K562 (cell line): ENCODE data around the gene TMEM86B. TPM values are rescaled to one million over a fixed set of nuclear protein-coding genes. Genes with fewer than 3 reads are reported as not detected.

Experiments used
- ARID1B ChIP-seq: fragments of 450-650 bp; IDR thresholded peaks from 2 replicates; pipeline ENCODE4 v1.6.1; 2016; ENCODE audit warnings: antibody characterized with exemption, mild to moderate bottlenecking, inconsistent platforms
- IRF1 ChIP-seq: sonication (generic); formaldehyde crosslinking; IDR thresholded peaks from 2 replicates; pipeline ENCODE4 v1.8.0; 2022; ENCODE audit warnings: missing genetic modification reagents, mild to moderate bottlenecking, borderline replicate concordance
- JUN ChIP-seq, 2 experiments: sonication (generic) in 1 of 2; formaldehyde crosslinking in 1 of 2; IDR thresholded peaks; 2 replicates each; pipeline versions ENCODE4 v1.6.1 to v1.8.0; 2012 to 2022; ENCODE audit warnings: borderline replicate concordance in 2 of 2, mild to moderate bottlenecking in 2 of 2, improper control_type of control experiment in 1 of 2, low read depth in 1 of 2, low read length in 1 of 2, missing genetic modification reagents in 1 of 2
- MTA2 ChIP-seq: fragments of 450-650 bp; IDR thresholded peaks from 2 replicates; pipeline ENCODE4 v1.6.1; 2016; ENCODE audit warnings: low read depth
- SAFB ChIP-seq: fragments of 200-400 bp; formaldehyde crosslinking; IDR thresholded peaks from 2 replicates; pipeline ENCODE4 v1.6.1; 2017; ENCODE audit warnings: low read depth, low read length, borderline replicate concordance
- SNIP1 ChIP-seq: fragments of 450-650 bp; IDR thresholded peaks from 2 replicates; pipeline ENCODE4 v1.7.1; 2017; ENCODE audit warnings: low read depth, mild to moderate bottlenecking
- SNRNP70 ChIP-seq: fragments of 200-400 bp; formaldehyde crosslinking; optimal IDR thresholded peaks from 2 replicates; pipeline ENCODE3; 2017; ENCODE audit warnings: low read depth, low read length
- XRCC5 ChIP-seq: fragments of 200-400 bp; formaldehyde crosslinking; IDR thresholded peaks from 2 replicates; pipeline ENCODE4 v1.6.1; 2017; ENCODE audit warnings: low read depth, mild to moderate bottlenecking, low read length
- ZNF133 ChIP-seq: fragments of 250-450 bp; sonication (Bioruptor Pico); IDR thresholded peaks from 2 replicates; pipeline ENCODE4 v1.4.0; 2020; ENCODE audit warnings: mild to moderate bottlenecking
- ZNF407 ChIP-seq: fragments of 450-650 bp; IDR thresholded peaks from 2 replicates; pipeline ENCODE4 v1.6.1; 2016; ENCODE audit warnings: low read depth
- ZNF740 ChIP-seq, 3 experiments: fragments of 200-800 bp in 1 of 3; sonication (Bioruptor generic) in 1 of 3; sonication (generic) in 1 of 3; formaldehyde crosslinking in 1 of 3; IDR thresholded peaks; 2 replicates each; pipeline versions ENCODE4 v1.6.1 to v1.8.0; 2016 to 2022; ENCODE audit warnings: mild to moderate bottlenecking in 2 of 3, missing compliant biosample characterization in 2 of 3, missing genetic modification characterization in 2 of 3, missing genetic modification reagents in 1 of 3
- ZZZ3 ChIP-seq: fragments of 450-650 bp; IDR thresholded peaks from 2 replicates; pipeline ENCODE4 v1.6.1; 2016; ENCODE audit warnings: antibody characterized with exemption, mild to moderate bottlenecking, moderate library complexity
- polyA plus RNA-seq, 8 experiments: library from polyadenylated mRNA; depleted of rRNA in 4 of 8; stranded (reverse) in 5 of 8; unstranded in 3 of 8; fragments of >200 nt; fragmentation: Nextera tagmentation in 2 of 8; fragmentation: Illumina TruSeq in 1 of 8; extraction: Ambion mirVana in 2 of 8; extraction: Trizol in 1 of 8; gene quantifications; 2 replicates each; pipeline versions ENCODE4 v1.2.1 to v1.2.3, GENCODE V29; 2011 to 2014; ENCODE audit warnings: inconsistent platforms in 1 of 8, missing spikeins in 1 of 8
- total RNA-seq, 7 experiments: library from RNA; depleted of rRNA in 6 of 7; stranded (reverse); fragments of >200 nt in 6 of 7; fragmentation: Illumina TruSeq in 2 of 7; extraction: Trizol in 2 of 7; gene quantifications; 2 replicates each; pipeline versions ENCODE4 v1.2.1 to v1.2.3, GENCODE V29; 2011 to 2021; ENCODE audit warnings: low replicate concordance in 1 of 7
- TF ChIP-seq, protein P1 (sequence below): fragments of 450-650 bp; IDR thresholded peaks from 2 replicates; pipeline ENCODE4 v1.6.1; 2017; ENCODE audit warnings: antibody characterized with exemption, mild to moderate bottlenecking

TMEM86B gene
- total and polyA plus RNA-seq, 9 of the 15 experiments (the other 6 are each of a cell fraction or from before 2014, with no cell fraction given), result 0.28 to 7.9 (median 2.1) TPM

- TF ChIP-seq, protein P1, sequence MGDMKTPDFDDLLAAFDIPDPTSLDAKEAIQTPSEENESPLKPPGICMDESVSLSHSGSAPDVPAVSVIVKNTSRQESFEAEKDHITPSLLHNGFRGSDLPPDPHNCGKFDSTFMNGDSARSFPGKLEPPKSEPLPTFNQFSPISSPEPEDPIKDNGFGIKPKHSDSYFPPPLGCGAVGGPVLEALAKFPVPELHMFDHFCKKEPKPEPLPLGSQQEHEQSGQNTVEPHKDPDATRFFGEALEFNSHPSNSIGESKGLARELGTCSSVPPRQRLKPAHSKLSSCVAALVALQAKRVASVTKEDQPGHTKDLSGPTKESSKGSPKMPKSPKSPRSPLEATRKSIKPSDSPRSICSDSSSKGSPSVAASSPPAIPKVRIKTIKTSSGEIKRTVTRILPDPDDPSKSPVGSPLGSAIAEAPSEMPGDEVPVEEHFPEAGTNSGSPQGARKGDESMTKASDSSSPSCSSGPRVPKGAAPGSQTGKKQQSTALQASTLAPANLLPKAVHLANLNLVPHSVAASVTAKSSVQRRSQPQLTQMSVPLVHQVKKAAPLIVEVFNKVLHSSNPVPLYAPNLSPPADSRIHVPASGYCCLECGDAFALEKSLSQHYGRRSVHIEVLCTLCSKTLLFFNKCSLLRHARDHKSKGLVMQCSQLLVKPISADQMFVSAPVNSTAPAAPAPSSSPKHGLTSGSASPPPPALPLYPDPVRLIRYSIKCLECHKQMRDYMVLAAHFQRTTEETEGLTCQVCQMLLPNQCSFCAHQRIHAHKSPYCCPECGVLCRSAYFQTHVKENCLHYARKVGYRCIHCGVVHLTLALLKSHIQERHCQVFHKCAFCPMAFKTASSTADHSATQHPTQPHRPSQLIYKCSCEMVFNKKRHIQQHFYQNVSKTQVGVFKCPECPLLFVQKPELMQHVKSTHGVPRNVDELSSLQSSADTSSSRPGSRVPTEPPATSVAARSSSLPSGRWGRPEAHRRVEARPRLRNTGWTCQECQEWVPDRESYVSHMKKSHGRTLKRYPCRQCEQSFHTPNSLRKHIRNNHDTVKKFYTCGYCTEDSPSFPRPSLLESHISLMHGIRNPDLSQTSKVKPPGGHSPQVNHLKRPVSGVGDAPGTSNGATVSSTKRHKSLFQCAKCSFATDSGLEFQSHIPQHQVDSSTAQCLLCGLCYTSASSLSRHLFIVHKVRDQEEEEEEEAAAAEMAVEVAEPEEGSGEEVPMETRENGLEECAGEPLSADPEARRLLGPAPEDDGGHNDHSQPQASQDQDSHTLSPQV, result 0 out of 2 replicates have a peak, but pooled peaks have one; percentile 18
- TF ChIP-seq IRF1 (no peak), SNIP1 (no peak), SAFB (no peak), XRCC5 (no peak), SNRNP70 (no peak), ARID1B (no peak), ZZZ3 (no peak), ZNF133 (CRISPR knock-in tag) (no peak), MTA2 (no peak), ZNF740 (CRISPR knock-in tag; IDR thresholded peaks at IDR 0.05) (no peak), ZNF740 (tag; IDR thresholded peaks at IDR 0.05) (no peak), ZNF407 (no peak), JUN (IDR thresholded peaks at IDR 0.05; ENCODE audit: borderline replicate concordance, low read depth, low read length) (no peak), JUN (CRISPR knock-in tag; IDR thresholded peaks at IDR 0.05; ENCODE audit: borderline replicate concordance) (no peak)
These were observed 31.0 kb downstream of the TMEM86B start (continued) for GRCh38 chr19:55197528-55197927.
